ENCODE data around the gene EMP2. TPM values are rescaled to one million over a fixed set of nuclear protein-coding genes. Genes with fewer than 3 reads are reported as not detected.

The EMP2 gene
- total and polyA plus RNA-seq, 10 donors, result 2.8 to 37.2 (median 19.5) TPM

DNA sequence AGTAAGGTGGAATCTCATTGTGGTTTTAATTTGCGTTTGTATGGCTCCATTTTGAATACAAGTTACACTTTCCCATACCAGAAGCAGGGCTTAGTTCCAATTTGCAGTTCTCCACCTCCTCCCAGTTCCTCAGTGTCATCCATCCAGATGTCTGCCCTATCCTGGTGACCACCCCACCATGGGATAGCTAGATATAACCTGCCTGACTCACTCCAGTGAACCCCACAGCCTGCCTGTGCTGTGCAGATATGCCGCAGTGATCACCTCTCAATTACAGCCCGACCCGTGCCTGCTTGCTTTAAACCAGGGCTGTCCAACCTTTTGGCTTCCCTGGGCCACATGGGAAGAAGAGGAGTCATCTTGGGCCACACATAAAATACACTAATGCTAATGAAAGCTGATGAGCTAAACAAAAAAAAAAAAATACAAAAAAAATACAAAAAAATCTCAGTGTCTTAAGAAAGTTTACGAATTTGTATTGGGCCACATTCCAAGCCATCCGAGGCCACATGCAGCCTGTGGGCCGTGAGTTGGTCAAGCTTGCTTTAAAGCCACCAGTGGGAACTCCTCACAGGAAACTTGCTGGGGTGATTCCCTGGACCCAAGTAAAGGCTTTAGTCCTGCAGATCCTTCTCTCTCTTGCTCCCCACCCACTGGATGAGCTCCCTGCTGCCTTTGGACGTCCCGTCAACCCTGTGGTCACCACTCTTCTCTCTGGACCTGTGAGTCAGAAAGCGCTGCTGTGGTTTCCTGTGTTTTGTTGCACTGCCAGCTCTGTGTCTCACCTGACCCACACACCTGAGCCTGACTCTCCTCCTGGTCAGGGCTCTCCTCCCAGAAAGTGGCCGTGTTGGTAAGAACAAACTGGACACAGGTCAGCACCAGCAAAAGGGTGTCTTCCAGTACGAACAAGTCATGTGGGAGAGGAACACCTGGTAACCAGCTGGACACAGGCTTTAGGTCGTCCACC is 83.0 kb downstream of the EMP2 start:
- TF ChIP-seq POLR2AphosphoS5 (IDR thresholded peaks at IDR 0.05), result no peak
- TF ChIP-seq, protein P1, sequence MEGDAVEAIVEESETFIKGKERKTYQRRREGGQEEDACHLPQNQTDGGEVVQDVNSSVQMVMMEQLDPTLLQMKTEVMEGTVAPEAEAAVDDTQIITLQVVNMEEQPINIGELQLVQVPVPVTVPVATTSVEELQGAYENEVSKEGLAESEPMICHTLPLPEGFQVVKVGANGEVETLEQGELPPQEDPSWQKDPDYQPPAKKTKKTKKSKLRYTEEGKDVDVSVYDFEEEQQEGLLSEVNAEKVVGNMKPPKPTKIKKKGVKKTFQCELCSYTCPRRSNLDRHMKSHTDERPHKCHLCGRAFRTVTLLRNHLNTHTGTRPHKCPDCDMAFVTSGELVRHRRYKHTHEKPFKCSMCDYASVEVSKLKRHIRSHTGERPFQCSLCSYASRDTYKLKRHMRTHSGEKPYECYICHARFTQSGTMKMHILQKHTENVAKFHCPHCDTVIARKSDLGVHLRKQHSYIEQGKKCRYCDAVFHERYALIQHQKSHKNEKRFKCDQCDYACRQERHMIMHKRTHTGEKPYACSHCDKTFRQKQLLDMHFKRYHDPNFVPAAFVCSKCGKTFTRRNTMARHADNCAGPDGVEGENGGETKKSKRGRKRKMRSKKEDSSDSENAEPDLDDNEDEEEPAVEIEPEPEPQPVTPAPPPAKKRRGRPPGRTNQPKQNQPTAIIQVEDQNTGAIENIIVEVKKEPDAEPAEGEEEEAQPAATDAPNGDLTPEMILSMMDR (IDR thresholded peaks at IDR 0.05 in 8 of 11, conservative IDR thresholded peaks at IDR 0.05 in 3 of 11), result no peak
- no peak for TF ChIP-seq POLR2A (IDR thresholded peaks at IDR 0.05)
- no peak overlapping the region for H3K27ac ChIP-seq
- H3K9me3 ChIP-seq, result peaks cover 0 to 32% (median 22%) of the 10 kb centered on the region in 8 donors
- H3K36me3 ChIP-seq, result no peaks in the 10 kb centered on the region
- DNase-seq, result no peak
- no peak overlapping the region for H3K4me3 ChIP-seq
- no peaks in the 10 kb centered on the region for H3K27me3 ChIP-seq (replicated peaks in 1 of 7)
- whole genome bisulfite sequencing, 5 donors, result 75 to 91% (median 89%) methylated on average over 13 of the region's 13 CpGs
- intact Hi-C loops (cut with DNase I; ENCODE audit: low total_unique reads), result no loop called here
- no peaks in the 10 kb centered on the region for H3K4me1 ChIP-seq

- WGBS, 5 donors, result 89 to 92% (median 90%) methylated on average over 6 of the region's 6 CpGs
- H3K36me3 ChIP-seq, result no peaks in the 10 kb centered on the region
- H3K4me1 ChIP-seq, result no peaks in the 10 kb centered on the region
- H3K27ac ChIP-seq, result no peak overlapping the region
- H3K9me3 ChIP-seq, result peaks cover 0 to 32% (median 22%) of the 10 kb centered on the region in 8 donors
- intact Hi-C loops (cut with DNase I; ENCODE audit: low total_unique reads), result no loop called here
- H3K27me3 ChIP-seq (replicated peaks in 1 of 7), result no peaks in the 10 kb centered on the region
- no peak for TF ChIP-seq POLR2A (IDR thresholded peaks at IDR 0.05)
- TF ChIP-seq, protein P1 (IDR thresholded peaks at IDR 0.05 in 8 of 11, conservative IDR thresholded peaks at IDR 0.05 in 3 of 11), result no peak
- TF ChIP-seq POLR2AphosphoS5 (IDR thresholded peaks at IDR 0.05), result no peak
- no peak for DNase-seq
- no peak overlapping the region for H3K4me3 ChIP-seq
Observed at GRCh38 chr16:10495031-10495345, 85.4 kb downstream of the EMP2 start.

GRCh38 chr16:10494343-10495030 is 85.9 kb downstream of the EMP2 start:
- H3K36me3 ChIP-seq, result no peaks in the 10 kb centered on the region
- no peaks in the 10 kb centered on the region for H3K4me1 ChIP-seq
- 59 to 83% (median 65%) methylated on average over 5 of the region's 5 CpGs for WGBS, 5 donors
- H3K4me3 ChIP-seq, result no peak overlapping the region
- no peaks in the 10 kb centered on the region for H3K27me3 ChIP-seq (replicated peaks in 1 of 7)
- TF ChIP-seq POLR2A (IDR thresholded peaks at IDR 0.05), result no peak
- TF ChIP-seq POLR2AphosphoS5 (IDR thresholded peaks at IDR 0.05), result no peak
- TF ChIP-seq, protein P1 (IDR thresholded peaks at IDR 0.05 in 8 of 11, conservative IDR thresholded peaks at IDR 0.05 in 3 of 11), result no peak
- H3K9me3 ChIP-seq, result peaks cover 0 to 32% (median 22%) of the 10 kb centered on the region in 8 donors
- no peak for DNase-seq
- intact Hi-C loops (cut with DNase I; ENCODE audit: low total_unique reads), result no loop called here
- H3K27ac ChIP-seq, result no peak overlapping the region

GRCh38 chr16:10493276-10493675 is 87.1 kb downstream of the EMP2 start:
- no peaks in the 10 kb centered on the region for H3K4me1 ChIP-seq
- no peak overlapping the region for H3K4me3 ChIP-seq
- no peak for DNase-seq
- no peak overlapping the region for H3K27ac ChIP-seq
- intact Hi-C loops (cut with DNase I; ENCODE audit: low total_unique reads), result no loop called here
- no peaks in the 10 kb centered on the region for H3K36me3 ChIP-seq
- peaks cover 0 to 32% (median 22%) of the 10 kb centered on the region in 8 donors for H3K9me3 ChIP-seq
- TF ChIP-seq, protein P1 (IDR thresholded peaks at IDR 0.05 in 8 of 11, conservative IDR thresholded peaks at IDR 0.05 in 3 of 11), result no peak
- no peak for TF ChIP-seq POLR2AphosphoS5 (IDR thresholded peaks at IDR 0.05)
- H3K27me3 ChIP-seq (replicated peaks in 1 of 7), result no peaks in the 10 kb centered on the region
- 92 to 96% (median 95%) methylated on average over 8 of the region's 8 CpGs for whole genome bisulfite sequencing, 5 donors

Data from spleen (tissue), 11 donors.